GM12878 (cell line): Measurements from ENCODE around the gene NPAS3. TPM values are rescaled to one million over a fixed set of nuclear protein-coding genes. Genes with fewer than 3 reads are reported as not detected.

Source experiments
- ATAC-seq: fragments of 200-7000 bp; cut with Tn5 transposase; 3 replicates; pipeline ENCODE4 v1.9.1; 2020; ENCODE audit warnings: mild to moderate bottlenecking, moderate library complexity
- BruUV-seq: library from RNA; stranded (reverse); fragments of 400-500 nt; replicated peaks from 2 replicates; lab custom pipeline; 2021; lab: Mats Ljungman, UMichigan
- CTCF ChIA-PET: fragments of 300-600 bp; sonication (Branson Sonifier 250); formaldehyde crosslinking; extraction: SDS; loops from one replicate; lab custom pipeline; 2021; ENCODE audit warnings: inconsistent platforms; lab: Yijun Ruan, JAX
- POLR2A ChIA-PET: fragments of 350-600 bp; formaldehyde crosslinking; extraction: SDS; loops from one replicate; lab custom pipeline; 2021; ENCODE audit warnings: inconsistent platforms; lab: Charles Lee
- RAD21 ChIA-PET: fragments of 300-600 bp; sonication (Branson Sonifier 250); formaldehyde crosslinking; loops from one replicate; lab custom pipeline; 2023; ENCODE audit warnings: antibody characterized with exemption; ENCODE audit not compliant: unreplicated experiment; lab: Charles Lee
- SMC1A ChIA-PET: fragments of 300-600 bp; sonication (Branson Sonifier 250); formaldehyde crosslinking; loops from one replicate; lab custom pipeline; 2023; ENCODE audit not compliant: unreplicated experiment, uncharacterized antibody; lab: Charles Lee
- DNase-seq: peaks from one replicate; pipeline ENCODE4 v3.0.0-alpha.2; 2011; ENCODE audit warnings: low read depth, low spot score
- FAIRE-seq: peaks from 3 replicates; lab custom pipeline; 2011; peaks lifted over from hg19 to GRCh38; lab: Jason Lieb, UNC
- H2AFZ ChIP-seq: 2 replicates; pipeline ENCODE4 v1.6.0; 2011; ENCODE audit warnings: low read depth, low read length, control low read depth; ENCODE audit not compliant: control insufficient read depth
- H3K27ac ChIP-seq: 2 replicates; pipeline ENCODE4 v1.5.1; 2011; ENCODE audit warnings: control low read depth; ENCODE audit not compliant: control insufficient read depth, insufficient read depth
- H3K27me3 ChIP-seq, 2 experiments: replicated peaks in 1 of 2; 2 replicates each; pipeline versions ENCODE4 v1.6.0 to v1.6.1; 2011; ENCODE audit warnings: low read length in 1 of 2; ENCODE audit not compliant: control insufficient read depth in 2 of 2, insufficient read depth in 2 of 2
- H3K36me3 ChIP-seq, 2 experiments: 2 replicates each; pipeline ENCODE4 v1.5.1; 2011; ENCODE audit warnings: low read length in 1 of 2; ENCODE audit not compliant: control insufficient read depth in 2 of 2, insufficient read depth in 2 of 2
- H3K4me1 ChIP-seq: 2 replicates; pipeline ENCODE4 v1.6.1; 2011; ENCODE audit warnings: mild to moderate bottlenecking, low read length, moderate library complexity, mixed read lengths; ENCODE audit not compliant: control insufficient read depth, insufficient read depth
- H3K4me2 ChIP-seq: 2 replicates; pipeline ENCODE4 v1.6.0; 2011; ENCODE audit warnings: control low read depth; ENCODE audit not compliant: control insufficient read depth, insufficient read depth
- H3K4me3 ChIP-seq: fragments of 200-600 bp; sonication (generic); 2 replicates; pipeline ENCODE4 v1.5.1; 2016
- H3K79me2 ChIP-seq: 2 replicates; pipeline ENCODE4 v1.6.0; 2011; ENCODE audit warnings: low read length; ENCODE audit not compliant: control insufficient read depth, insufficient read depth
- H3K9ac ChIP-seq: 2 replicates; pipeline ENCODE4 v1.8.0; 2011; ENCODE audit warnings: low read length, control low read depth, mixed read lengths; ENCODE audit not compliant: control insufficient read depth, insufficient read depth
- H3K9me3 ChIP-seq: replicated peaks from 3 replicates; pipeline ENCODE4 v1.5.1; 2011; ENCODE audit warnings: mild to moderate bottlenecking, low read length; ENCODE audit not compliant: control insufficient read depth, insufficient read depth
- H4K20me1 ChIP-seq: 2 replicates; pipeline ENCODE4 v1.6.0; 2011; ENCODE audit not compliant: control insufficient read depth, insufficient read depth
- ATF3 ChIP-seq: IDR thresholded peaks from 2 replicates; pipeline ENCODE4 v1.6.1; 2011; ENCODE audit warnings: low read depth, mild to moderate bottlenecking, low read length, moderate library complexity, borderline replicate concordance; ENCODE audit errors: extremely low read depth
- BMI1 ChIP-seq: fragments of 450-650 bp; IDR thresholded peaks from 2 replicates; pipeline ENCODE4 v1.6.1; 2016; ENCODE audit warnings: mild to moderate bottlenecking, moderate library complexity, borderline replicate concordance
- CBX5 ChIP-seq: sonication (generic); IDR thresholded peaks from 2 replicates; pipeline ENCODE4 v1.6.1; 2016; ENCODE audit warnings: low read depth, moderate library complexity, mild to moderate bottlenecking, inconsistent platforms
- CHD4 ChIP-seq: fragments of 200-600 bp; sonication (generic); IDR thresholded peaks from 2 replicates; pipeline ENCODE4 v1.6.1; 2016; ENCODE audit warnings: mild to moderate bottlenecking
- DPF2 ChIP-seq: fragments of 450-650 bp; IDR thresholded peaks from 2 replicates; pipeline ENCODE4 v1.6.1; 2017; ENCODE audit warnings: mild to moderate bottlenecking
- E4F1 ChIP-seq: fragments of 450-650 bp; IDR thresholded peaks from 2 replicates; pipeline ENCODE4 v1.6.1; 2018; ENCODE audit warnings: borderline replicate concordance, mild to moderate bottlenecking; ENCODE audit not compliant: partially characterized antibody
- GABPA ChIP-seq: IDR thresholded peaks from 2 replicates; pipeline ENCODE4 v1.6.1; 2014; ENCODE audit warnings: antibody characterized with exemption, low read depth, mild to moderate bottlenecking, inconsistent platforms
- MTA3 ChIP-seq: IDR thresholded peaks from 2 replicates; pipeline ENCODE4 v1.6.1; 2012; ENCODE audit warnings: low read length, inconsistent platforms, borderline replicate concordance
- NFXL1 ChIP-seq: fragments of 450-650 bp; IDR thresholded peaks from 2 replicates; pipeline ENCODE4 v1.6.1; 2017; ENCODE audit warnings: antibody characterized with exemption, mild to moderate bottlenecking, borderline replicate concordance
- NR2C1 ChIP-seq: fragments of 450-650 bp; IDR thresholded peaks from 2 replicates; pipeline ENCODE4 v1.6.1; 2017; ENCODE audit warnings: antibody characterized with exemption, mild to moderate bottlenecking, moderate library complexity
- NR2C2 ChIP-seq: IDR thresholded peaks from 2 replicates; pipeline ENCODE4 v1.6.1; 2011; ENCODE audit warnings: borderline replicate concordance, low read depth; ENCODE audit not compliant: control insufficient read depth, insufficient read length
- NR2F1 ChIP-seq: fragments of 450-650 bp; conservative IDR thresholded peaks from 2 replicates; pipeline ENCODE4 v1.6.1; 2017; ENCODE audit warnings: mild to moderate bottlenecking
- PAX5 ChIP-seq: IDR thresholded peaks from 2 replicates; pipeline ENCODE4 v1.6.1; 2011; ENCODE audit warnings: low read depth, low read length, borderline replicate concordance
- RELA ChIP-seq: fragments of 450-650 bp; IDR thresholded peaks from 2 replicates; pipeline ENCODE4 v1.8.0; 2014; ENCODE audit warnings: borderline replicate concordance; ENCODE audit not compliant: partially characterized antibody
- RUNX3 ChIP-seq: IDR thresholded peaks from 2 replicates; pipeline ENCODE4 v1.6.1; 2012; ENCODE audit warnings: low read length, inconsistent platforms
- TARDBP ChIP-seq: IDR thresholded peaks from 2 replicates; pipeline ENCODE4 v1.6.1; 2016; ENCODE audit warnings: borderline replicate concordance
- TCF12 ChIP-seq: IDR thresholded peaks from 2 replicates; pipeline ENCODE4 v1.6.1; 2011; ENCODE audit warnings: low read depth, mild to moderate bottlenecking, low read length
- WGBS: methylation state at CpG from one replicate; pipeline ENCODE4 v1.1.6; 2016; ENCODE audit warnings: low lambda C conversion rate; ENCODE audit not compliant: insufficient replicate concordance, insufficient coverage; ENCODE audit errors: missing lambda C conversion rate; 5-methylcytosine and 5-hydroxymethylcytosine counted together
- in situ Hi-C: fragments of 300-500 bp; cut with MboI; formaldehyde crosslinking; loops from 9 replicates; pipeline ENCODE4 v1.14.3; 2018; ENCODE audit warnings: mixed read lengths
- intact Hi-C: fragments of 100-400 bp; cut with micrococcal nuclease; formaldehyde crosslinking; loops from one replicate; pipeline ENCODE4 v1.14.2; 2022; ENCODE audit not compliant: unreplicated experiment
- polyA plus RNA-seq, 11 experiments: library from polyadenylated mRNA; depleted of rRNA in 4 of 11; unstranded in 6 of 11; stranded (reverse) in 5 of 11; fragments of >200 nt; fragmentation: Nextera tagmentation in 4 of 11; fragmentation: Illumina TruSeq in 1 of 11; extraction: Ambion mirVana in 4 of 11; extraction: Trizol in 1 of 11; gene quantifications; 1 replicate in 1 of 11; 2 replicates in 10 of 11; pipeline versions ENCODE4 v1.2.1 to v1.2.3, GENCODE V29; 2011 to 2016; ENCODE audit warnings: inconsistent platforms in 2 of 11, missing spikeins in 2 of 11, low read depth in 1 of 11
- total RNA-seq, 4 experiments: library from RNA; depleted of rRNA in 3 of 4; stranded (reverse); fragments of >200 nt in 3 of 4; fragmentation: Illumina TruSeq in 1 of 4; extraction: Trizol in 1 of 4; gene quantifications; 2 replicates each; pipeline versions ENCODE4 v1.2.1 to v1.2.3, GENCODE V29; 2013 to 2021

Gene NPAS3
- total and polyA plus RNA-seq, 10 of the 15 experiments (the other 5 are each of a cell fraction or from before 2014, with no cell fraction given): under 0.01 to 2.7 (median 0.03) TPM; not detected in 6

- in situ Hi-C loops: no loop called here
- CTCF ChIA-PET: interaction anchor here (0.8 to 7.0 kb wide), 20 partner anchors 11 to 229 kb away, joined by 3 to 50 read pairs (median 6); no protein-coding TSS in a partner anchor
- peaks cover 0 to 3% of the 10 kb centered on the region in 2 experiments; a peak in 1 of 4 replicates for H3K27me3 ChIP-seq
- RAD21 ChIA-PET: interaction anchor here (0.8 to 18.6 kb wide), 20 partner anchors 11 to 228 kb away, joined by 3 to 279 read pairs (median 10); no protein-coding TSS in a partner anchor
- H3K36me3 ChIP-seq: no peaks in the 10 kb centered on the region
- ATAC-seq (no peak), FAIRE-seq (no peak), DNase-seq (no peak)
- POLR2A ChIA-PET: interaction anchor here (0.6 to 11.2 kb wide), 10 partner anchors 10 to 82 kb away, joined by 3 to 105 read pairs (median 38); no protein-coding TSS in a partner anchor
- no peak overlapping the region for H3K4me2 ChIP-seq
- no peaks in the 10 kb centered on the region for H3K4me1 ChIP-seq
- SMC1A ChIA-PET: interaction anchor here (0.8 to 12.9 kb wide), 30 partner anchors 11 to 228 kb away, joined by 3 to 271 read pairs (median 8); no protein-coding TSS in a partner anchor
- H3K79me2 ChIP-seq: no peaks in the 10 kb centered on the region
- intact Hi-C loops: no loop called here
- H3K9me3 ChIP-seq: no peaks in the 10 kb centered on the region
- 45% methylated on average over 1 of the region's 1 CpG for WGBS
- no peaks in the 10 kb centered on the region for H4K20me1 ChIP-seq
- TF ChIP-seq CHD4: no peak
- TF ChIP-seq NR2F1: no peak
- TF ChIP-seq TCF12: no peak
- TF ChIP-seq RELA: no peak
- no peak for TF ChIP-seq TARDBP
- TF ChIP-seq PAX5: no peak
- TF ChIP-seq GABPA: no peak
- no peak for TF ChIP-seq NR2C1
- no peak for TF ChIP-seq BMI1
- no peak for TF ChIP-seq DPF2
- no peak for TF ChIP-seq ATF3
- no peak for TF ChIP-seq RUNX3
- no peak for TF ChIP-seq E4F1
- TF ChIP-seq NR2C2: no peak
- TF ChIP-seq MTA3: no peak
- no peak for TF ChIP-seq NFXL1
- TF ChIP-seq CBX5: no peak
- BruUV-seq: no TSS peak
- no peak overlapping the region for H3K4me3 ChIP-seq
- no peak overlapping the region for H3K27ac ChIP-seq
- H2AFZ ChIP-seq: no peak overlapping the region
- H3K9ac ChIP-seq: no peak overlapping the region
Observed at GRCh38 chr14:33563901-33564197, 625.2 kb downstream of the NPAS3 start.
